GM12892 (cell line): ENCODE results near the gene TMIE.

Experiments used
- POLR2A ChIP-seq: IDR thresholded peaks from 2 replicates; pipeline ENCODE4 v1.6.1; 2011; ENCODE audit warnings: low read depth, low read length, control low read depth
- POLR2AphosphoS5 ChIP-seq: IDR thresholded peaks from 2 replicates; pipeline ENCODE4 v1.6.1; 2011; ENCODE audit warnings: low read depth, low read length, control low read depth
- TAF1 ChIP-seq: IDR thresholded peaks from 2 replicates; pipeline ENCODE4 v1.6.1; 2011; ENCODE audit warnings: low read depth, mild to moderate bottlenecking, control low read depth, low read length, borderline replicate concordance

DNA sequence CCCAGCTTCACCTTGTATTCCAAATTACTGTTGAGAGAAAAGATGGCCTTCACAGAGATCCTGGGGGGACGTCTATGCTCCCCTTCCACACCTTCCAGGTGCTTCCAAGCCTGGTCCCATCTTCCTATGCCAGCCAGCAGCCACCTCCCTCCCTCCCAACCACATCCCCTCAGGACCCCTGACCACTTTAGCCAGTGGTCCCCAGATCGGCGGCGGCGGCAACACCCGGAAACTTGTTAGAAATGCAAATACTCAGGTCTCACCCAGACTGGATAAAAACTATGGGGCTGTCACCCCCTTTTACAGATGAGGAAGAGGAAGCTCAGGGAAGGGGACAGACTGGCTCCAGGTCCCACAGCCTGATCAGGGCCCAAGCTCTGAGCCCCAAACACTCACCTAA, 54.5 kb downstream of the TMIE start:
- TF ChIP-seq TAF1 (no peak), POLR2A (no peak), POLR2AphosphoS5 (no peak)
